HG02571 (cell line): ENCODE data around the gene HUS1B.
"Not testable (repeated sequence)": the region's sequence is repeated elsewhere in the genome, so short reads cannot be mapped to it uniquely, and the experiment has no call there.

Source experiments
- ATAC-seq: cut with Tn5 transposase; IDR thresholded peaks from one replicate; pipeline ENCODE4 v1.9.1; 2021; ENCODE audit warnings: mild to moderate bottlenecking, moderate library complexity; ENCODE audit not compliant: unreplicated experiment

HUS1B gene

GRCh38 chr6:656460-657252 lies at the start of gene HUS1B:
TSS of gene HUS1B (minus strand) at chr6:657100. CDS start at chr6:656944, 156 bp downstream.
- ATAC-seq, result no peak

- ATAC-seq, result no peak
Observed at GRCh38 chr6:706146-706545, 49.2 kb upstream of the HUS1B start.

- no peak for ATAC-seq
Observed at GRCh38 chr6:705047-705446, 48.1 kb upstream of the HUS1B start.

- ATAC-seq, result no peak
Observed at GRCh38 chr6:704046-704445, 47.1 kb upstream of the HUS1B start.

- no peak for ATAC-seq
Observed at GRCh38 chr6:703552-703951, 46.7 kb upstream of the HUS1B start.

DNA sequence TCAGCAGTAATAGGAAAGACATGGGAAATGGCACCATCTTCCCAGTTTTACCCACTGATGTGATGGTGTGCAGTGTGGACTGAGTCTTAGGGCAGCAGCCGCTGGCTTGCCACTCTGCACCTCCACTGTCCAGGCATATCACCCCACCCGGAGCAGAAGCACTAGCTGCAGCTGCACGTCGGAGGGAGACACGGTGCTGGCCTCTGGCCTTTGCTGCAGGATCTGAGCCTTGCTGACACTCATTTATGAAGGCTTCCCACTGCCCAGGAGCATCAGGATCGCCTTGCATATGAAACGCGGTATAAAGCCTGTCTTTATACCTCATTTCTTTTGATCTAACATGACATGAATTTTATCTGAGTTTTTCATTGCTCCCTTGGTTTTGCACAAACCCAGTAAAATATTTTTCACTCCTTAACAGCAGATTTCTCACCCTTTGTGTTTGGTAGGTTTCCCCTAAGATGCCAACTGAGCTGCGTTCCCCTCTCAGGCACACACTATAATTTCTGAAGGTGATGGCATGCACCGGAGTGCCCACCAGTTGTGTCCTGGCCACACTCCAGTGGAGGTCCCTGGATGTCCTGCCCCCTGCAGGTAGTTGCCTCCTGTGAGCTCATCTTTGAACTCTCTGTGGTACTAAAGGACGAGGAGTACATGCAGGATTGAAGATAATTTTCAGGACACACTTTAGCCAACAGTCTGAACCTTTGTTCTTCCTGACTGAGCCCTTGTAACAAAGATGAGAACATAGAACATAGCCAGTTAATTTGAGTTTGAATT lies 45.0 kb upstream of the HUS1B start:
- no peak for ATAC-seq

- no peak for ATAC-seq
Observed at GRCh38 chr6:701215-701614, 44.3 kb upstream of the HUS1B start.

DNA sequence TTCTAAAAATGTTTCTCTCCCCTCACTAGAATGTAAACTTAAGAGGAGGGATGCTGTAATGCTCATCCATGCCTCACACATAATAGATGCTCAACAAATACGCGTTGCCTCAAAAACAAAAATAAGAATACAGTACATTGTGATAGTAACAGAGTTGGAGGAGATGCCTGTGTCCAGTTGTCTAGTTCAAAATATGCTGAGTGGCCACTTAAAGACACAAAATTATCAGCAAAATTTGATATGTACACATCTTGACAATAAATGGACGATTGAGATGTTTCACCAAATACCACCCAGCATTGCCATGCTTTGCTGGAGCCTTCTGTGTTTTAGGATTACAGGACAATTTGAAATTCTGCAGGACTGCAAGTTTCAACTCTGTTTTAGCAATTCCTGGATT lies 43.6 kb upstream of the HUS1B start:
- ATAC-seq, result no peak

- ATAC-seq, result no peak
Observed at GRCh38 chr6:699319-699718, 42.4 kb upstream of the HUS1B start.

- ATAC-seq, result not testable (repeated sequence)
Observed at GRCh38 chr6:694431-695126, 37.7 kb upstream of the HUS1B start.

DNA sequence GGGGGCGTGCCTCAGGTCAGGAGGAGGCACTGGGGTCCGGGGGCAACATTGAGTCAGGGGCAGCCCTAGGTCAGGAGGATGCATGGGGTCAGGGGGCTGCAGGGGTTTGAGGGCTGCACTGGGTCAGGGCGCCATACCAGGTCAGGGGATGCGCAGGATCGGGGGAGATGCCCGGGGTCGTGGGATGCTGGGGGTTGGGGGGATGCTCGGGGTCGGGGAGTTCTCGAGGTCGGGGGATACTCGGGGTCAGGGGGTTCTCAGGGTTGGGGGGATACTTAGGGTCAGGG lies 36.8 kb upstream of the HUS1B start:
- no peak for ATAC-seq

DNA sequence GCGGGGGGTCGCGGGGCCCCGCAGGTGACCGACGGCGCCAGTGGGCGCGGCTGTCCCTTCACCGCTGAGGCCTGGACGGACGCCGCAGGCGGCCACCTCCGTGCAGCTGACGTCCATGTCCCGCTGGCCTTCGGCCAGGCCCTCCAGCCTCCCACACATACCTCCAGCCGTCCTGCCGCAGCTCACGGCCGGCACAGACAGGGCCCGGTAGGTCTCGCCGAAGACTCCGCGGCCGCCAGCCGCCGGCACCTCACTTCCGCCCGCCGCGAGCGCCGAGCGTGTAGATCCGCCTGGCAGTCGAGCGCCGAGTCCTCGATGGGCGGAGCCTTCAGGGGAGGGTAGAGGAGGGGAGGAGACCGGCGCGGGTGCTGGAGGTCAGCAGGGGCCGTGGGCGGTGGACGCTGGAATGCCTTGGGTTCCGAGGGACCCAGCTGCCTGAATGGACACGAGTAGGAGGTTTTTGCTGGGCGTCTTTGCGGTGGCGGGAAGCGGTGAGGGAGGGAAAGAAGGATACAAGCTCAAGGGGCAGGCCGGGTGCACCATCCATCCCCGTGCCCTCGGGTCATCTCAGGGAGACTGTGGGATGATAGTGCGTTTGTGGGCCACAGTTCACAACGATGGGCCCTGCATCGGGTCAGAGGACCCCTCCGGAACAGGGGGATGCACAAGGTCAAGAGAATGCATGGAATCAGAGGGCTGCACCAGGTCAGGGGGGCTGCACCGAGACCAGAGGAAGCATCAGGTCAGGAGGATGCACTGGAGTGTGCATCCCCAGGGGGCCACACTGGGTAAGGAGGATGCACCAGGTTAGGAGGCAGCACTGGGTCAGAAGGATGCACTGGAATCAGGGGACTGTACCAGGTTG lies 36.2 kb upstream of the HUS1B start, which contains the start of gene EXOC2:
Gene EXOC2, minus strand, starts transcription at position 282 of the 865 bp plus-strand sequence. CDS start 55,321 bp downstream, outside the sequence.
- peak; percentile 80 for ATAC-seq

- ATAC-seq, result peak; percentile 70
Observed at GRCh38 chr6:692356-692851, 35.5 kb upstream of the HUS1B start.

GRCh38 chr6:689223-689622 lies 32.3 kb upstream of the HUS1B start:
- ATAC-seq, result no peak

DNA sequence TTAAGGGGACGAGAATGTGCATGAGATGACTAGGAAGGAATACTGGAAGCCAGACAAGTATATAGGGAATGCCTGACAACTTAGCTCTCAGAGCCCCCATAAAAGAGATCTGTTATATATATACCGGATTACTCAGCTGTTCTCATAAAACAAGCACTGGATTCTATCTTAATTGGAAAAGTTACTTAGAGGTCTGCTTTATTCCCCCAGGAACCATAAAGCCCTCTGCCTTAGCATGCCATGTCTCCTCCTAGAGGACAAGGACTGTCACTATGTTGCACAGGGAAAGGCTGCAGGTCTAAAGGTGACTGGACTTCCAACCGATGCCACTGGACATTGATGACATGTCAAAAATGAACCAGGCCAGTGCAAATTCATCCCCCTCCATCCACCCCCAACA lies 29.6 kb upstream of the HUS1B start:
- no peak for ATAC-seq

GRCh38 chr6:684831-685636 lies 28.1 kb upstream of the HUS1B start:
- ATAC-seq, result peak; percentile 84

GRCh38 chr6:683742-684440 lies 27.0 kb upstream of the HUS1B start:
- ATAC-seq, result no peak

DNA sequence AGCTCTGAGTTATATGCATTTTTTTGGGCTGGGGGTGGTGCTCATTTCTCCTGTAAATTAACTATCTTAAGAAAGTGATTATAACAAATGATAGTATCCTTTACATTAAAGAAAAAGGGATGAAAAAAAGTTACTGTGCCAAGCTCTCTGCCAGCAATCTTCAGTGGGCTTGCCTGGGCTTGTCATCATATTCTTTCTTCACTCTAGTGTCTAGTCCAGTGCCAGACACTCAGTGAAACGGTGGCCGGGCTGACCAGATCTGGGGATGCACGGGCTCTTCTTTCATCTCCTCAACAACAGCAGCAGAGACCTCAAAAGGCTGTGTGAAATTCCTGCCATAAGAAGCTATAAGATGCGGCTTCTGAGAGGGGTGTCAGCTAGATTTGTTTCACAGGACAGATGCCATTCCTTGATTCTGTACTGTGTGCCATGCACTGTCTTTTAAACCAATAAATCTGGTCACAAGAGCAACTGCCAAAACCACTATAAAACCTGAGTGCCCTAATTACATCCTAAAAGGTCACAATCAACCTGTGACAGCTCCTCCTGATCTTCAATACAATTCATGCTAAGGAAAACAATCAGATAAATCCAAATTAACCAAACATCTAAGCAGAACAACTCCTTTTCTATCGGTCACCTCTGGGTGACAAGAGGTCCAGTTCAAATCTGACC lies 23.9 kb upstream of the HUS1B start:
- ATAC-seq, result no peak

DNA sequence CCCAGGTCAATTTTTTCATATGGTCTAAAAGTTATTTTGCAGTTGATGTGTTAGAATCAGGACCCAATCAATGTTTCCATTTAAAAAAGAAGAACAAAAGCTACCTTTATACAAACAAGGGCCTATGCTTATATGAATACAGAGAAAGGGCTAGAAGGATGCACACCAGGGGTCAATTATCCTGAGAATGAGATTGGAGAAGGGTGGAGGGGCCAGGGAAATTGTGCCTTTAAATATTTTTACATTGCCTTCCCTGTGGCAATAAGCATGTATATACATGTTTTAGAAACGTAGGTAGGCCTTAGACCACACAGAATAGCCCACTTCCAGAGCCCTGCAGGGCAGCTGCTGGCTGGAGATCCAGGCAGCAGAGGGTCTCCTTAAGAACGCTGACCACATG lies 23.4 kb upstream of the HUS1B start:
- no peak for ATAC-seq
